SK-N-SH (cell line): ENCODE results near the gene DUSP6.

Experiments used
- RAD21 ChIP-seq: IDR thresholded peaks from 2 replicates; pipeline ENCODE4 v1.6.1; 2012; ENCODE audit warnings: mild to moderate bottlenecking, low read length
- USF2 ChIP-seq: fragments of 150-350 bp; IDR thresholded peaks from 2 replicates; pipeline ENCODE4 v1.6.1; 2017; ENCODE audit warnings: antibody characterized with exemption, low read length, low read depth, borderline replicate concordance

GRCh38 chr12:89368391-89368790 is 16.1 kb upstream of the DUSP6 start:
- no peak for TF ChIP-seq USF2
- TF ChIP-seq RAD21: no peak
